ENCODE data around the gene MOXD1.

MOXD1 gene

GRCh38 chr6:132365281-132365907, 35.9 kb downstream of the MOXD1 start:
- DNase-seq (ENCODE audit: low read depth) = peak; percentile 26
- no peak for TF ChIP-seq CTCF (conservative IDR thresholded peaks at IDR 0.05; ENCODE audit: low read length)
- H3K4me3 ChIP-seq (ENCODE audit: low read length) = no peak overlapping the region

- no peak for DNase-seq (ENCODE audit: low read depth)
- no peak overlapping the region for H3K4me3 ChIP-seq (ENCODE audit: low read length)
- no peak for TF ChIP-seq CTCF (conservative IDR thresholded peaks at IDR 0.05; ENCODE audit: low read length)
These were observed 36.8 kb downstream of the MOXD1 start for GRCh38 chr6:132364306-132365074.

GRCh38 chr6:132362442-132363185, 38.7 kb downstream of the MOXD1 start:
- TF ChIP-seq CTCF (conservative IDR thresholded peaks at IDR 0.05; ENCODE audit: low read length) = no peak
- no peak overlapping the region for H3K4me3 ChIP-seq (ENCODE audit: low read length)
- DNase-seq (ENCODE audit: low read depth) = no peak

GRCh38 chr6:132361101-132361500, 40.2 kb downstream of the MOXD1 start:
- TF ChIP-seq CTCF (conservative IDR thresholded peaks at IDR 0.05; ENCODE audit: low read length) = no peak
- no peak for DNase-seq (ENCODE audit: low read depth)

GRCh38 chr6:132359886-132360285, 41.4 kb downstream of the MOXD1 start:
- DNase-seq (ENCODE audit: low read depth) = no peak
- no peak overlapping the region for H3K4me3 ChIP-seq (ENCODE audit: low read length)
- no peak for TF ChIP-seq CTCF (conservative IDR thresholded peaks at IDR 0.05; ENCODE audit: low read length)

More at GRCh38 chr6:132361101-132361500, 40.2 kb downstream of the MOXD1 start:
- no peak overlapping the region for H3K4me3 ChIP-seq (ENCODE audit: low read length)

- DNase-seq (ENCODE audit: low read depth) = peak; percentile 53
- TF ChIP-seq CTCF (conservative IDR thresholded peaks at IDR 0.05; ENCODE audit: low read length) = no peak
- no peak overlapping the region for H3K4me3 ChIP-seq (ENCODE audit: low read length)
These were observed 44.2 kb downstream of the MOXD1 start for GRCh38 chr6:132357120-132357519.
